ENCODE results near the gene NUBPL. TPM values are rescaled to one million over a fixed set of nuclear protein-coding genes. Genes with fewer than 3 reads are reported as not detected.

NUBPL gene
- total RNA-seq, 2 experiments from 2014 or later, result 9.0 to 17.5 TPM

GRCh38 chr14:31876741-31877140 is 315.5 kb downstream of the NUBPL start:
- H3K9me3 ChIP-seq (ENCODE audit: low read length), result no peaks in the 10 kb centered on the region
- POLR2A ChIA-PET, result interaction anchor here (0.9 kb wide), 1 partner anchor 48 kb away, joined by 3 read pairs; no protein-coding TSS in a partner anchor
- no TSS peak for BruUV-seq (replicated peaks)
- intact Hi-C loops (cut with micrococcal nuclease; ENCODE audit: unreplicated experiment), result no loop called here
- H3K36me3 ChIP-seq (ENCODE audit: insufficient read depth, low read length), result no peaks in the 10 kb centered on the region
- H4K20me1 ChIP-seq (ENCODE audit: insufficient read depth, low read length), result no peaks in the 10 kb centered on the region
- no peak for TF ChIP-seq CTCF (conservative IDR thresholded peaks at IDR 0.05; ENCODE audit: low read length)
- no peak for TF ChIP-seq EZH2phosphoT487 (IDR thresholded peaks at IDR 0.05; ENCODE audit: borderline replicate concordance, low read depth, low read length)
- H3K4me3 ChIP-seq (ENCODE audit: low read depth, low read length, poor library complexity, severe bottlenecking), result no peak overlapping the region
- H3K27ac ChIP-seq (ENCODE audit: low read depth, low read length, poor library complexity, severe bottlenecking), result no peak overlapping the region
- no peak overlapping the region for H2AFZ ChIP-seq (ENCODE audit: low read length)
- CTCF ChIA-PET (ENCODE audit: unreplicated experiment), result no interaction called here
- no peak overlapping the region for H3K4me2 ChIP-seq (ENCODE audit: low read length)
- DNase-seq (ENCODE audit: low spot score), result no peak
- H3K4me1 ChIP-seq (ENCODE audit: insufficient read depth, low read length, poor library complexity, severe bottlenecking), result no peaks in the 10 kb centered on the region
- no peaks in the 10 kb centered on the region for H3K9me2 ChIP-seq (ENCODE audit: insufficient read depth, low read length)
- no peaks in the 10 kb centered on the region for H3K79me2 ChIP-seq (ENCODE audit: insufficient read depth, low read depth, low read length)

GRCh38 chr14:31877255-31877798 is 316.1 kb downstream of the NUBPL start:
- Histone ChIP-seq H3K4me1 (ENCODE audit: insufficient read depth, low read length, poor library complexity, severe bottlenecking) (no peaks in the 10 kb centered on the region), H3K79me2 (ENCODE audit: insufficient read depth, low read depth, low read length) (no peaks in the 10 kb centered on the region), H3K9me3 (ENCODE audit: low read length) (no peaks in the 10 kb centered on the region), H2AFZ (ENCODE audit: low read length) (no peak overlapping the region), H3K4me2 (ENCODE audit: low read length) (no peak overlapping the region), H3K4me3 (ENCODE audit: low read depth, low read length, poor library complexity, severe bottlenecking) (no peak overlapping the region), H3K9me2 (ENCODE audit: insufficient read depth, low read length) (no peaks in the 10 kb centered on the region), H3K36me3 (ENCODE audit: insufficient read depth, low read length) (no peaks in the 10 kb centered on the region), H4K20me1 (ENCODE audit: insufficient read depth, low read length) (no peaks in the 10 kb centered on the region), H3K27ac (ENCODE audit: low read depth, low read length, poor library complexity, severe bottlenecking) (no peak overlapping the region)
- BruUV-seq (replicated peaks), result no TSS peak
- DNase-seq (ENCODE audit: low spot score), result no peak
- intact Hi-C loops (cut with micrococcal nuclease; ENCODE audit: unreplicated experiment), result no loop called here
- ChIA-PET POLR2A (interaction anchor here (0.7 to 0.9 kb wide), 2 partner anchors 10 to 48 kb away, joined by 3 read pairs; no protein-coding TSS in a partner anchor), CTCF (ENCODE audit: unreplicated experiment) (no interaction called here)
- no peak for TF ChIP-seq EZH2phosphoT487 (IDR thresholded peaks at IDR 0.05; ENCODE audit: borderline replicate concordance, low read depth, low read length)
- TF ChIP-seq CTCF (conservative IDR thresholded peaks at IDR 0.05; ENCODE audit: low read length), result no peak

- Histone ChIP-seq H3K4me3 (ENCODE audit: low read depth, low read length, poor library complexity, severe bottlenecking) (no peak overlapping the region), H3K9me3 (ENCODE audit: low read length) (no peaks in the 10 kb centered on the region), H3K27ac (ENCODE audit: low read depth, low read length, poor library complexity, severe bottlenecking) (no peak overlapping the region), H2AFZ (ENCODE audit: low read length) (no peak overlapping the region), H3K36me3 (ENCODE audit: insufficient read depth, low read length) (no peaks in the 10 kb centered on the region), H3K9me2 (ENCODE audit: insufficient read depth, low read length) (no peaks in the 10 kb centered on the region), H3K4me2 (ENCODE audit: low read length) (no peak overlapping the region), H3K79me2 (ENCODE audit: insufficient read depth, low read depth, low read length) (no peaks in the 10 kb centered on the region), H3K4me1 (ENCODE audit: insufficient read depth, low read length, poor library complexity, severe bottlenecking) (no peaks in the 10 kb centered on the region), H4K20me1 (ENCODE audit: insufficient read depth, low read length) (no peaks in the 10 kb centered on the region)
- intact Hi-C loops (cut with micrococcal nuclease; ENCODE audit: unreplicated experiment), result no loop called here
- no TSS peak for BruUV-seq (replicated peaks)
- DNase-seq (ENCODE audit: low spot score), result no peak
- ChIA-PET POLR2A (no interaction called here), CTCF (ENCODE audit: unreplicated experiment) (no interaction called here)
- TF ChIP-seq EZH2phosphoT487 (IDR thresholded peaks at IDR 0.05; ENCODE audit: borderline replicate concordance, low read depth, low read length) (no peak), CTCF (conservative IDR thresholded peaks at IDR 0.05; ENCODE audit: low read length) (no peak)
Measured at GRCh38 chr14:31879661-31880348, 318.6 kb downstream of the NUBPL start.
